ENCODE results near the gene DIP2C.

The DIP2C gene

DNA sequence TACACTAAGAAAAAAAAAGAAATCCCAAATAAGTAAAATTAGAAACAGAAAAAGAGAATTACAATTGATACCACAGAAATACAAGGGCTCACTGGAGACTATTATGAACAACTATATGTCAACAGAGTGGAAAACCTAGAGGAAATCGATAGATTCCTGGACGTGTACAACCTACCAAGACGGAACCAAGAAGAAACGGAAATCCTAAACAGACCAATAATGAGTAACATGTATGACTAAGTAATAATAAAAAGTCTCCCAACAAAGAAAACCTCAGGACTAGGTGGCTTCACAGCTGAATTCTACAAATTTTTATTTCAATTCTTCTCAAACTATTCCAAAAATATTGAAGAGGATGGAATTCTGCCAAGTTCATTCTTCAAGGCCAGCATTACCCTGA is 13.9 kb downstream of the DIP2C start:
- no peak for DNase-seq (ENCODE audit: low spot score)

GRCh38 chr10:673492-673891 is 16.0 kb downstream of the DIP2C start:
- DNase-seq (ENCODE audit: low spot score) = no peak

DNA sequence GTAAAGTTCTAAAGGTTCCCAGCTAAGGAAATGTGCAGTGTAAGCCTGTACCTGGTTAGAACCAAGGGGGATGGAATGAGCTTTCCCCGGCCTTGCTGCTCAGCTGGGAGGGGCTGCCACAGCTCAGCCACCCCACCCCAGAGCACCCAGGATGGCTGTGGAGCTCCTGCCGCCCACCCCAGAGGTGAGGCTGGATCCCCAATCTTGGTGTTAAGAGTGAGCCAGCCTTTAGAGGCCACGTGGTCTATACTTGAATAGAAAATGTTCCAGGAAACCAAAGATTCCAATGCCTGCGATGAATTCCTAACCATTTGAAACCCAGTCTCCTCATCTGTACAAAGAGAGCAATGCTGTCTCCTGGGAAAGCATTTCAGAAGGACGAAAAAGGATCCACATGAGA is 16.5 kb downstream of the DIP2C start:
- no peak for DNase-seq (ENCODE audit: low spot score)

- DNase-seq (ENCODE audit: low spot score) = no peak
Measured at GRCh38 chr10:672203-672602, 17.3 kb downstream of the DIP2C start.

DNA sequence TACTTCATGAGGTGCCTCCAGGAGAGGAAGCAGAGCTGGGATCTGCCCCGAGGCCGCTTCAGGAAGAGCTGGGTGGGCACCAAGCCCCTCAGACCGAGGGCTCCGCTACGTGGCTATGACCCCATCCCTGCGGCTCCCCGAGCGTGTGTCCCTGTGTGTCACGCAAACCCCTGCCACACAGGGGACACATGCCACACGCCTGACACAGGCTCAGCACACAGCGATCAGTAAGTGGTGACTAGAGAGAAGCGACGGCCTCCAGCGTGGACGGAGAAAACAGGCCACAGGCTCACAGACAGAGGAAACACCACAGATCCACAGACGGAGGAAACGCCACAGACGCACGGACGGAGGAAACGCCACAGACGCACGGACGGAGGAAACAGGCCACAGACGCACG is 18.5 kb downstream of the DIP2C start:
- DNase-seq (ENCODE audit: low spot score) = no peak

DNA sequence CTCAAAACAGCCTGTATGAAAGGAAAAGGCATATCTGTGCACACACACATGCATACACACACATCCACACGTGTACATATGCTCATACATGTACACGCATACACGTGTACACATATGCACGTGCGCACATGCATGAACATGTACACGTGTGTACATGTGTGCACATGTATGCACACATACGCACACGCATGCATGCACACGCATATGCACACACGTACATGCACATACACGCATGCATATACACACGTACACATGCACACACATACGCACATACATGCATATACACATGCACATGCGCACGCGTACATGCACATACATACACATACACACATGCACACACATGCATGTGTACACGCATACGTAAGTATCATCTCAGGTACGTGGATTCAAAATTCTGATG is 19.4 kb downstream of the DIP2C start:
- no peak for DNase-seq (ENCODE audit: low spot score)

DNA sequence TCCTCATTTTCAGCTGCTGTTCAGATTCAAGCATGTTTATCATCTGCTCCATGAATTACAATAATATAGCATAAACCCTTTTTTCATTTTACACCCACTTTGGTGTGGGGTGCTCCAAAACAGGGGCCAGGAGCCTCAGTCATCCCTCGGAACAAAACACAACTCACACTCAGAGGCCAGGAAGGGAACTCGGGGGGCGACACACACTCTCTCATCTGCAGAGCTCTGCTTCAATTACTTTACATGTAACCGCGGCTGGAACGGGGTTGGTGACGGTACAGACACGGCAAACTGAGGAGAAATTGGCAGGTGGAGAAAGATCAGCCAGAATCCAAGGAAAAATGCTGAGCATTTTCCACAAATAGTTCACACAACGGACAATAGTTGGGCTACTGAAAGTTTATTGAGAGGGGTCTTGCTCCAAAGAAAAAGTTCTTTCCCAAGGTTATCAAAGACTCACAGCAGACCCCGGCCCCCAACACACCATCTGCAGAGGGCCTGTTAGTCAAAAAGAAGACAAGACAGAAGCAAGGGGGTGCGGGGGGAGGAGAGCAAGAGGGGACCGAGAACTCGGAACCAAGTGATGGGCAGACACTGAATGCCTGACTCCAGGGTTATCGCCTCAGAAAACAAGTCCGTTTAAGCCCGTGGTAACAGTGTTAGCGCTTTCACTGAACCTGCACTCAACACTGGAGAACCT is 20.5 kb downstream of the DIP2C start:
- DNase-seq (ENCODE audit: low spot score) = no peak

GRCh38 chr10:667602-668143 is 21.8 kb downstream of the DIP2C start:
- no peak for DNase-seq (ENCODE audit: low spot score)

DNA sequence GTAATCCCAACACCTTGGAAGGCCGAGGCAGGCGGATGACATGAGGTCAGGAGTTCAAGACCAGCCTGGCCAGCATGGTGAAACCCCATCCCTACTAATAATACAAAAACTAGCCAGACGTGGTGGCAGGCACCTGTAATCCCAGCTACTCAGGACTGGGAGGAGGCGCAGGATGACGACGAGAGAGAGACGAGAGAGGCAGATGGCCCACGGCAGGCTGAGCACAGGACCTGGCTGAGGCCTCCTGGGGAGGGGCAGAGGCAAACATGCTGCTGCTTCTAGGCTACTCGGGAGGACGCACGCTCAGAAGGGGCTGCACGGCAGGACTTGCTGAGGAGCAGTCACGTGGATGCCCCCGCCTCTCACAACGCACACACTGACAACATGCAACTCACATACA is 22.4 kb downstream of the DIP2C start:
- DNase-seq (ENCODE audit: low spot score) = no peak

GRCh38 chr10:666237-667012 is 23.0 kb downstream of the DIP2C start:
- DNase-seq (ENCODE audit: low spot score) = no peak

GRCh38 chr10:665579-666091 is 23.8 kb downstream of the DIP2C start:
- peak; percentile 87 for DNase-seq (ENCODE audit: low spot score)

GRCh38 chr10:664893-665292 is 24.6 kb downstream of the DIP2C start:
- no peak for DNase-seq (ENCODE audit: low spot score)

DNA sequence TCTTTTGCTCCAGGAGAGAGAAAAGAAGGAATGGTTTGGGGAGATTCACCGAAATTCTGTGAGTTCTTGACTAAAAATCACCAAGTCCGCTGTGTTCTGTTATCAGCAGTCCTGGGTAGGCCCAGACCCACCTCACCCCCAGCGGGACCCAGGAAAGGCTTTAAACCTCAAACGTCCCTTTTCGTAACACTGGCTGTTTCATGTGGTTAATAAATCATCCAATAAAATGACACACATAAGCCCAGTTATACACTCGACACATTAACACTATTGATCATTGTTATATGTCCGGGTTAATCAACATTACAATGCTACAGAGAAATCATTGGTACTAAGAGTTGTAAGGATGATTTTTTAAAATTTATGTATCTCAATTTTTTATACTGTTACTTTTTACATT is 25.2 kb downstream of the DIP2C start:
- no peak for DNase-seq (ENCODE audit: low spot score)

DNA sequence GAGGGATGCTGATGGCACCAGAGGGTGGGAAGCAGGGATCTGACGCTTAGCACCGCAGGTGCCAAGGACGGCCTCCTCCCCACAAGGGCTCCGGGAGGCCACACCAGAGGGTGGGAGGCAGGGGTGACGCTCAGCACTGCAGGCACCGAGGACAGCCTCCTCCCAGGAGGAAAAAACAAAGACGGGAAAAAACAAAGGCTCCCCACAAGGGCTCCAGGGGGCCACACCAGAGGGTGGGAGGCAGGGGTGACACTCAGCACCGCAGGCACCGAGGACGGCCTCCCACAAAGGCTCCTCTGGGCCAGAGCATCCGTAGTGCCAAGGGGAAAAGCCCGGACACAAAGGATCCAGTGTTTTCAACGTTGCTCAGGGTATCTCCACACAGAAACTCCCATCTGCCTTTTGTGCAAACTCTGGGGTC is 25.6 kb downstream of the DIP2C start:
- no peak for DNase-seq (ENCODE audit: low spot score)

DNA sequence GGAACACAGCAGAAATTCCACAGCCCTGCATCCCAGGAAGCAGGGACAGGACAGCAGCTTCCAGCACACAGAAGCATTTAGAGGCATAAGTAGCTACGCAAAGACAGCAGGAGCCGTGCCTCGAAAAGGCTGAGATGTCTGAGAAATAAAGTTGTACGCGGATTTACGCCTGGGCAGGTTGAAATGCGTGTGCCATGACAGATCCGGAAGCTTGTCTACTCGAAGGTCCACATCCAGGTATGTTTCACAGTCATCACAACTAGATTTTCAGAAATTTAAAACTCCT is 26.1 kb downstream of the DIP2C start:
- no peak for DNase-seq (ENCODE audit: low spot score)

DNA sequence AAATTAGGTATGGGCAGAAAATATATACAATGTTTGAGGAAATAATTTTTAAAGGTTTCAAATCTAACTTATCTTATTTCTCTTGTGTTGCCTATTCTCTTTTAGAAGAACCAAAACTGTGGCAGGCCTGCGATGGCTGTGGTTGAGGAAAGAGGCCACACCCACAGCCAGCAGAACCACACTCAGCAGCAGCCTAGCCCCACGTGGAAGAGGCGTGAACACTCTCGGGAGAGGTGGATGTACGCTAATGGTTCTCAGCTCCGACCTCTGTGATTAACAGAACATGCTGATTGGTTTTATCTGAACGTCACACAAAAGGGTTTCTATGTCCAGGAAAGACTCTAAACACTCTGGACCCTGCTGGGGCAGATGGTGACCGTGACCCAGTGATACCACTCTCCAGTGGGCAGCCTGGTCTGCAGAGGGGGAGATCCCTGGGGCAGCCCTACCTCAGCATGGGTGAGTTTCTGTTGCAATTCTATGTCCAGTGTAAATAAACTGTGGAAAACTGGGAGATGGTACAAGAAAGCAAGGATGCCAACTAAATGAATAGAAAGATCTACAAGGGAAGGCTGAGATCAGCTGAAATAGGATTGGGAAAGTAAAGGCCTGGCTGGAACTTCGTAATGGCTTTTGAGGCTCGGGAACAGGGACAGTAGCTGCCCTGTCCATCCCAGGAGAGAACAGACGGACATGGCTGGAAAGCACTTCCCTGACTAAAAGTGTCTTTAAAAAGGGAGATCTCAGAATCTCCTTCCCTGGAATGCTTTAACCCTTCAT is 26.6 kb downstream of the DIP2C start:
- DNase-seq (ENCODE audit: low spot score) = no peak

DNA sequence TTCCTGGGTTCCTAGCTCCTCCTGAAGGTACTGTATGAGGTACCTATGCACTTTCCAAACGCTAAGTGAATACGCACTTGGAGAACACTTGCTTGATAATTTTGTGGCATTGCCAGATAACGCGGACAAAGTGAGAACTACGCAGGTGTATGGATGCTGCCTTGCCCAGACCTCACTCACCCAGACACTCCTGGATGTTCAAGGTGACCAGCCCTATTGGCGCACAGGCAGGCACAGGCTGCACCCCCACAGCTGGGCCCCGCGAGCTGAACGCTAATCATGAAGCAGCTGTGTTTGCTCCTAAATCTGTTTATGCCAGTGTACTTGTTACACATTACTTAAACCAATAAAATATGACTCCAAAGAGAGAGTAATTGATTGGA is 27.3 kb downstream of the DIP2C start:
- DNase-seq (ENCODE audit: low spot score) = no peak

DNA sequence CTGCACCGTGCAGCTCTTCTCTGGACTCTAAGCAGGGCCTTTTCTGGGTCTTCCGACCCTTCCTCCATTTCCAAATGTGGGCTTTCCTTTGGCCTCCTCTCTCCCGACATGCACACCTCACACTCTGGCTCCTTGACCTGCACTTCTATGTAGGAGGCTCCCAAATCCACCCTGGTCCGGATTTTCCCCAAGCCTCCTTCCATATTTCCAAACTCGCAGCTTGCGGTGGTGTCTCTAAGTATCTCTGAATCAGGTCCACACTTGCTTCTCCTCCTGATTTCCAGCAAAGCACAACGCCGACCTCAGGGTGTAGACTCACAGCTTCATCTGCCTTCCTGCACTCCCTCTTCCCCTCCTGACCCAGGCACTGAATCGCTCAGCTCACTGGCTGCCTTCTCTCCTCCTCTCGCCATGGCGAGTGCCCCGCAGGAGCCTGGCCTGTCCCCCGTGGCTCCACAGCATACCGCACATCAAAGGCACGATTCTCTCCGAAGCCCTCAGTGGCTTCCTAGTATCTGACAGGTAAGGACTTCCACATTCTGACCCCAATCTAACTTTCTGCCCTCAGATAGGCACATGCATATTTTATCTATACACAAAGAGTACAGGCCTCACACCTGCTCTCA is 27.8 kb downstream of the DIP2C start:
- no peak for DNase-seq (ENCODE audit: low spot score)

- no peak for DNase-seq (ENCODE audit: low spot score)
Measured at GRCh38 chr10:660970-661596, 28.4 kb downstream of the DIP2C start.

GRCh38 chr10:660413-660969 is 29.0 kb downstream of the DIP2C start:
- no peak for DNase-seq (ENCODE audit: low spot score)

DNA sequence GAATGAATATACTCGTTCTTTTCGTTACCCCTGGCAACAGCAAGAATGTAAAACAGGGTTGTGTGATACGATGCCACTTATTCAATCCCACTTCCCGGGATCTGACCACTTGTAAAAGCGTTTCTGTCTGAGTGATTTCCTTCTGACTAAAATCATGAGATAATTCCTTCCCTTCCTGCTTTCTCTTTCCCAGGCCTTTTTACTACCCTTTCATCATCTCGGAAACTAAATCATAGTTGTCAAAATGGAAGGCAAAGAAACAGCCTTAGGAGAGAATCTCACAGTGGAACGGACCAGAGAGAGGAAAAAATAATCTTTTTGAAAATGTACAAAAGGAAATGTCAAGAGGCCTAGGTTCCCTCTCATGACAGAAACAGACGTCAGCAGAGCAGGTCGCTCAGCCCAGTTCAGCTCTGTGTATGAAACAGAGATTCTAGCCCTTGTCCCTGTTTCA is 29.8 kb downstream of the DIP2C start:
- DNase-seq (ENCODE audit: low spot score) = peak; percentile 62
